ENCODE measurements around the gene LRRC43.
"Not testable (repeated sequence)": the region's sequence is repeated elsewhere in the genome, so short reads cannot be mapped to it uniquely, and the experiment has no call there.

LRRC43 gene

DNA sequence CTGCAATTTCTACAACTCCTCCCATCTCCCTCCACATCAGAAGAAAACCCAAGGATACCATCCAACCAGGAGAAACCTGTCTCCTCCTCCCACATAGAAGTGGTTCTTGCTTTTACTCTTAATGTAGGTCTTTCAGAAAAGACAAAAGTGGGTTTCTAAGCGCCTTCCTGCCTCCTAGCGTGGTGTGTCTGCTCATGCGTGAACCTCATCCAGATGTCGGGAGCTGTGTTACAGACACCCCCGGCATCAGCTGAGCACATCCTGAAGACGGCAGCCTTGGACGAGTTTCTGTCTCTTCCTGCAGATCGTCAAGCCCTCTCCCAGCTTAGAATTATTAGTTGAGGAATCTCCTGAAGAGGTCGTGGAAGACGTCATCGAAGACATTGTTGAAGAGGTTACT lies 9.5 kb downstream of the LRRC43 start:
- no peak for DNase-seq (ENCODE audit: low read depth)

DNA sequence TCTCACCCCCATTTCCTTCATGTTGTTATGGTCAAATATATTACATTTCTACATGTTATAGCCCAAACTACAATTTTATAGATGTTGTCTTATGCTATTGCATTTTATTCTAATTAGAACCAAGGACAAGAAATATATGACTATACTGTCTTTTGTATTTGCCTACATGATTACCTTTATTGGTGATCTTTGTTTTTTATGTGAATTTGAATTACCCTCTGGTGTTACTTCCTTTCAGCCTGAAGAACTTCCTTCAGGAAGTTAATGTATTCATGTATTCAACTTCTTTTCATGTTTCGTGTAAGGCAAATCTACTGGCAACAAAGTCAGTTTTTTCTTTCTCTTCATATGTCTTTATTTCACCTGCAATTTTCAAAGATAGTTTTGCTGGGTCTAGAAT lies 11.9 kb downstream of the LRRC43 start:
- no peak for DNase-seq (ENCODE audit: low read depth)

- DNase-seq (ENCODE audit: low read depth): no peak
Measured at GRCh38 chr12:122195405-122195804, 12.5 kb downstream of the LRRC43 start.

DNA sequence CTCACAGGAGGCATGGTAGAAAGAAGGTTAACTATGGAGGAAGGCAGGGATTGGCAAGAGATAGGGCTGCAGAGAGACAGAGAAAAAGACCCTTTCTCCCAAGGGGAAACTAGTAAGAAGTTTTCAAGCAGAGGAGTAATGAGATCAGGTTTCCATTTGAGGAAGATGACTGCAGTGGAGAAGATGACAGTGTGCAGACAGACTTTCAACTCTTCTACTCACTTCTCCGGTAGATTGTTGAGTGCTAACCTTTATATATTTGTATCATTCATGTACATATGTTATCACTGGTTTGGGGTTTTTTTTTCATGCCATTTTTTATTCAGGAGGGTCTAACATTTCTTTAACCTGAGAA lies 14.7 kb downstream of the LRRC43 start:
- no peak for DNase-seq (ENCODE audit: low read depth)

GRCh38 chr12:122199484-122200355 lies 16.8 kb downstream of the LRRC43 start:
- no peak for DNase-seq (ENCODE audit: low read depth)

DNA sequence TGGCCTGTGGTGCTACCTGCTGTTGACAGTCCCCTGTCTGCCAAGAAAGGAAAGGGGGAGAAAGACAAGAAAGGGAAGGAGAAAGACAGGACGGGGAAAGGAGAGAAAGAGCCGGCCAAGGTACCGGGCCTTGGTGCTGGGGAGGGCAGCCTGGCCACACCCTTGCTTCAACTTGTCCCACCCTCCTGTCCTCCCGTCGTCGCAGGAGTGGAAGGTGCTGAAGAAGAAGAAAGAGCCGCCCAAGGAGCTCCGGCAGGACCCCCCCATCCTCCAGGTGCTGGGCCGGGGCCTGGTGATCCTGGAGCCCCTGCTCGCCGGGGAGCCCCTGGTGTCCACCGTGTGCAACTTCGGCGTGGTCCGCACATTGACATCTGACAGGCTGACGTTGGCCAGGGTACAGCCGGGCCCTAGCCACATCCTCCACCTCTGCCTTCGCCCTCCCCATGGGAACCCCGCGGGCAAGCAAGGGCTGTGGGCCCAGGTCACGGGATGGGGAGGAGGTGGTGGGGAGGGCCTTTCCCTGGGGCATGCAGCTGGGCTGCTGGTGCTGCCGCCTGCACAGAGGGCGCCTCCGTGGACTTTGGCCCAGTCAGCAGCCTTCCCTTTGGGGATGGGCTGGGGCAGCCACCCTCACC lies 17.7 kb downstream of the LRRC43 start:
- no peak for DNase-seq (ENCODE audit: low read depth)

- no peak for DNase-seq (ENCODE audit: low read depth)
Measured at GRCh38 chr12:122201381-122201780, 18.5 kb downstream of the LRRC43 start.

GRCh38 chr12:122202017-122202416 lies 19.1 kb downstream of the LRRC43 start:
- DNase-seq (ENCODE audit: low read depth): no peak

DNA sequence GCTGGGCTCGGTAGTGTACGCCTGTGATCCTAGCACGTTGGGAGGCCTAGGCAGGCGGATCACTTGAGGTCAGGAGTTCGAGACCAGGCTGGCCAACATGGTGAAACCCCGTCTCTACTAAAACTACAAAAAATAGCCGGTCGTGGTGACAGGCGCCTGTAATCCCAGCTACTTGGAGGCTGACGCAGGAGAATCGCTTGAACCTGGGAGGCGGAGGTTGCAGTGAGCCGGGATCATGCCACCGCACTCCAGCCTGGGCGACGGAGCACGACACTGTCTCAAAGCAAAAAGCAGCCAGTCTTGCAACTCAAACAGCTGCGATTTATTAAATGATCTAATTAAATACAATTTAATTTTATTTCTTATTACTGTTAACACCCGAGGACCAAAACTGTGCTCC lies 19.9 kb downstream of the LRRC43 start:
- not testable (repeated sequence) for DNase-seq (ENCODE audit: low read depth)

DNA sequence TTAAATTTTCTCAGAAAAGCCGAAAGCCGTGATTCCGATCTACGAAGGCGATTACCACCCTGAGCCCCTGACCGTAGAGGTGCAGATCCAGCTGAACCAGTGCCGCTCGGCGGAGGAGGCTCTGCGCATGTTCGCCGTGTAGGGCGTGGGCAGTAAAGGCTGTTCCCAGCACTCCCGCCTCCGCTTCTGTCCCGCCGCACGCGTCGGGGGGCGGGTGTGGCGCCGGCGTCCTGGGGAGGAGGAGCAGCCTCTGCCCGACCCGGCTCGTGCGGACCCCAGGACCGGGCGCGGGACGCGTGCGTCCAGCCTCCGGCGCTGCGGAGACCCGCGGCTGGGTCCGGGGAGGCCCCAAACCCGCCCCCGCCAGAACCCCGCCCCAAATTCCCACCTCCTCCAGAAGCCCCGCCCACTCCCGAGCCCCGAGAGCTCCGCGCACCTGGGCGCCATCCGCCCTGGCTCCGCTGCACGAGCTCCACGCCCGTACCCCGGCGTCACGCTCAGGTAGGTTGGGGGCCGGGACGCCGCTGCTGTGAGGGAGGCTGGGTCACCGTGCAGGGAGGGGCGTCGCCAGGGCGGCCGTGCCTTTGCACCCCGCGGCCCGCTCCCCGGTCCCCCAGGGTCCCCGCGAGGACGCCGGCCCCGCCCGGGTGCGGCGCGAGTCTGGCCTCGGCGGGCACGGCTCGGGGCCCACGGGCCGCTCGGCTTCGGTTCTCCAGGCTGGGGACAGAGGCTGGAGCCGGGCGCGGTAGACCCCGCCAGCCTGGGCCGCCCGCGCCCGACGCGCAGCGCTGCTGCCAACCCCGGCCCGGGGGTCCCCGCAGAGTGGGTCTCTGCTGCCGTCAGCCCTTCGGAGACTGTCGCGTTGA lies 20.6 kb downstream of the LRRC43 start, which contains the start of gene B3GNT4:
Gene B3GNT4, plus strand, starts transcription at position 409 of the 866 bp plus-strand sequence. CDS start 910 bp downstream, outside the sequence.
- DNase-seq (ENCODE audit: low read depth): no peak

DNA sequence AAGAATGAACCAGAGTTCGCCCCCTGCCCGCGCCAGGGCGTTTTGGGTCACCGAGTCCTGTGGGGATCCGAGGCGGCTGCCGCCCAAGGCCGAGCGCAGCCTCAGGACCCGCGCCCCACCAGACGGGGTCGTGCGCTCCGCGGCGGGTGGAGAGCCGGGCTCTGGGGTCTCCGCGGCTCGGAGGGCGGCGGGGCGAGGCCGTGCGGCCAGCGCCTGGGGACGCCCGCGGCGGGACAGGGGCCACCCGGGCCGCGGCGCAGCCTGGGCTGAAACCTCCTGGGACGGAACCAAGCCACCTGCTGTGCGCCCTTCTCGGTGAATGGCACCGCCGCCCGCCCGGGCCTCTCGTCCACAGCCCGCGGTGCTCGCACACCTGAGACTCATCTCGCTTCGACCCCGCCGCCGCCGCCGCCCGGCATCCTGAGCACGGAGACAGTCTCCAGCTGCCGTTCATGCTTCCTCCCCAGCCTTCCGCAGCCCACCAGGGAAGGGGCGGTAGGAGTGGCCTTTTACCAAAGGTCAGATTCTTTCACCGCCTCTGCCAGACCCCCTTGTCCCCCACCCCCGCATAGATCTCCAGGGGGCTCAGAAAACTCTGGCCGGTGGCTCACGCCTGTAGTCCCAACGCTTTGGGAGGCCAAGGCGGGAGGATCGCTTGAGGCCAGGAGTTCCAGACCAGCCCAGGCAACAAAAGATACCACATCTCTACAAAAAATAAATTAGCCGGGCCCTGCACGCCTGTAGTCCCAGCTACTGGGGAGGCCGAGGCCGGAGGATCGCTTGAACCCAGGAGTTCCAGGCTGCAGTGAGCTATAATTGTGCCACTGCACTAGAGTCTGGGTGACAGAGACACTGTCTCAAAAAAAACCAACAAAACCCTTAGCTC lies 21.5 kb downstream of the LRRC43 start:
- DNase-seq (ENCODE audit: low read depth): no peak

- DNase-seq (ENCODE audit: low read depth): no peak
Measured at GRCh38 chr12:122205053-122205925, 22.4 kb downstream of the LRRC43 start.

DNA sequence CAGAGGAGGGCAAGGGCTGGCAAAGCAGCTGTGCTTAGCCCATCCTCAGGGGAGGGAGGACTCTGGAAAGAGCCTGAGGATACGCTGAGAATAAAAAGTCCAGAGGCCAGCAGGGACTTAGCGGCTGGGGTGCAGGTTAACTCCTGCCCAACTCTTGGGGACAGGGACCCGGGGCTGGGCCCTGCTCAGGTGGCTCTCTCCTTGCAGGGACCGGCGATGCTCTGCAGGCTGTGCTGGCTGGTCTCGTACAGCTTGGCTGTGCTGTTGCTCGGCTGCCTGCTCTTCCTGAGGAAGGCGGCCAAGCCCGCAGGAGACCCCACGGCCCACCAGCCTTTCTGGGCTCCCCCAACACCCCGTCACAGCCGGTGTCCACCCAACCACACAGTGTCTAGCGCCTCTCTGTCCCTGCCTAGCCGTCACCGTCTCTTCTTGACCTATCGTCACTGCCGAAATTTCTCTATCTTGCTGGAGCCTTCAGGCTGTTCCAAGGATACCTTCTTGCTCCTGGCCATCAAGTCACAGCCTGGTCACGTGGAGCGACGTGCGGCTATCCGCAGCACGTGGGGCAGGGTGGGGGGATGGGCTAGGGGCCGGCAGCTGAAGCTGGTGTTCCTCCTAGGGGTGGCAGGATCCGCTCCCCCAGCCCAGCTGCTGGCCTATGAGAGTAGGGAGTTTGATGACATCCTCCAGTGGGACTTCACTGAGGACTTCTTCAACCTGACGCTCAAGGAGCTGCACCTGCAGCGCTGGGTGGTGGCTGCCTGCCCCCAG lies 23.4 kb downstream of the LRRC43 start:
- no peak for DNase-seq (ENCODE audit: low read depth)

DNA sequence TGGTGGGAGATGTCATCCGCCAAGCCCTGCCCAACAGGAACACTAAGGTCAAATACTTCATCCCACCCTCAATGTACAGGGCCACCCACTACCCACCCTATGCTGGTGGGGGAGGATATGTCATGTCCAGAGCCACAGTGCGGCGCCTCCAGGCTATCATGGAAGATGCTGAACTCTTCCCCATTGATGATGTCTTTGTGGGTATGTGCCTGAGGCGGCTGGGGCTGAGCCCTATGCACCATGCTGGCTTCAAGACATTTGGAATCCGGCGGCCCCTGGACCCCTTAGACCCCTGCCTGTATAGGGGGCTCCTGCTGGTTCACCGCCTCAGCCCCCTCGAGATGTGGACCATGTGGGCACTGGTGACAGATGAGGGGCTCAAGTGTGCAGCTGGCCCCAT lies 24.1 kb downstream of the LRRC43 start:
- no peak for DNase-seq (ENCODE audit: low read depth)

DNA sequence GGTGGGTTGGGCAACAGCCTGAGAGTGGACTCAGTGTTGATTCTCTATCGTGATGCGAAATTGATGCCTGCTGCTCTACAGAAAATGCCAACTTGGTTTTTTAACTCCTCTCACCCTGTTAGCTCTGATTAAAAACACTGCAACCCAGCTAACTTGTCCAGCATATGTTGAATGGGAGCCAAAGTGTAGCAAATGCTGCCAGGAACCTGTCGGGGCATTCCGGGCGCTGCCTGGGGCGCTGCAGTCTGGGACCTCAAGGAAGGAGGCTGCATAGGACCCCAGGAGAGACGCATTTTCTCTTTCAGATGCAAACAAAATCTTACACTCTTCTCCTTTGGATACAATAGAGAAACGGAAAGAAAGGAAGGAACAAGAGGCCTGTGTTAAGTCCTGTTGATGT lies 24.5 kb downstream of the LRRC43 start:
- no peak for DNase-seq (ENCODE audit: low read depth)

DNA sequence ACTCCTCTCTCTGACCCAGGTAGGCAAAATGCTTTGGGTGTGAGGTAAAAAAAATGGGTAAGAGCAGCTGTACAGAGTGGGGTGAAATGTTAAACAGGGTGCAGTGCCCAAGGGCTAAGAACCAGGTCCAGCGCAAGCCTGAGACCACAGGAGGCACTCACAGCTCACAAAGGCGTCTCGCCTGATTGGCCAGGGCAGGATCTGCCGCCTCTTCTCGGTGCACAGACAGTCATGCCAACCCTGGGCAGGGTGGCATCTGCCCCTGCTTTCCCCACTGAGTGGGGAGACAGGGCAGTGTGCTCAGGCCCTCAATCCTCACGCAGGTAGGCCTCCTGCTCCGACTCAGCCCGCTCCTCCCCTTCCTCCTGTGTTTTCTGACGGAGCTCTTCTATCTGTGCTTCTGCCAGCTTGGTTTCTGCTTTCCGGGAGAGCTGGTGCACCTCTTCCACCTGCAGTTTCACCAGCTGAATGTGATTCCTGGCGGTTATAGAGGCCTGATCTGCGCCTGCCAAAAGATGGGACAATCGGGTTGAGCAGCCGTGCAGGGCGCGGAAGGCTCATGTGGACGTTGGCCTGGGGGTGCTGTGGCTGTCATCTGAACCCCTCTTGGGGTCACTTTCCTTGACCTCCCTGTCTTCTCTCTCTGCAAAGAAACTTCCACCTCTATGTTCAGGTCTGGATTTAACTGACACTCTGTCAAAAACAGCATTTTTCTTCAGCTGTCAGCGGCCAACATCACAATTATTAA lies 25.3 kb downstream of the LRRC43 start:
- DNase-seq (ENCODE audit: low read depth): no peak

DNA sequence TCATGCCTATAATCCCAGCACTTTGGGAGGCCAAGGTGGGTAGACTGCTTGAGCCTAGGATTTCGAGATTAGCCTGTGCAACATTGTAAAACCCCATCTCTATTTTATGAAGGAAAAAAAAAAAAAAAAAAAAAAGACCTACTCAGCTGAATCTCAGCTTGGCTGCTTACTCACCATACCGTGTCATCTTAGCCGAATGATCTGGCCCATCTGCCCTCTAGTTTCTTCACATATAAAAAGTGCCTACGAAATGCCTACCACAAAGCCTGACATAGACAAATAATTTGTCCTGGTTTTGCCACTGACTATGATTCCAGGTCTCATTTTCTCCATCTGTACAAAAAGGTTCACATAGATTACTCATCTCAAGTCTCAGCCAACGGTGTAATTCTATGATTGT lies 32.8 kb downstream of the LRRC43 start:
- no peak for DNase-seq (ENCODE audit: low read depth)

DNA sequence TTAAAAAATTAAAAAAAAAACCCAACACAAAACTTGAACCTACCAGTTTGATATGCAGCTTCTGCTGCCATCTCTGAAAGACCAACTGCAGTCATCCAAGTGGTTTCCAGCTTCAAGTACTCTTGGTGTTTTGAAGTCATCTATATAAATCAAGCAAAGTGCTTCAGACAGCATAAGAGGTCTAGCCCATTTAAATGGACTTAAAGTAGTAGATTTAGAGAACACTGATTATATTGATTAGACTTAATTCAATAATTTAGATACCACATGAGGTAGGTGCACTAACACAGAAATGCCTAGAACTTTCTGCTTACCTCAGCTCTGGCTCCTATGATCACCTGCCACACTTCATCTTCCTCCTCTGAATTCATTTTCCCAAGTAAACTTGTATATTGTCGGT lies 33.5 kb downstream of the LRRC43 start:
- DNase-seq (ENCODE audit: low read depth): no peak

Data from non-pigmented ciliary epithelial cell (primary cell).